Caco-2 (cell line): ENCODE data around the gene RFNG. TPM values are rescaled to one million over a fixed set of nuclear protein-coding genes. Genes with fewer than 3 reads are reported as not detected.

ENCODE experiments used
- BruUV-seq: library from RNA; stranded (reverse); fragments of 400-500 nt; replicated peaks from 2 replicates; lab custom pipeline; 2021; lab: Mats Ljungman, UMichigan
- CTCF ChIA-PET: fragments of 300-600 bp; sonication (Branson Sonifier 250); formaldehyde crosslinking; loops from one replicate; lab custom pipeline; 2022; ENCODE audit warnings: antibody characterized with exemption; lab: Charles Lee
- POLR2A ChIA-PET: fragments of 300-600 bp; sonication (Branson Sonifier 250); formaldehyde crosslinking; loops from one replicate; lab custom pipeline; 2022; ENCODE audit warnings: antibody characterized with exemption; lab: Charles Lee
- DNase-seq, 2 experiments: peaks; one replicate each; pipeline versions ENCODE4 v3.0.0 to v3.0.0-alpha.2; 2020 to 2022
- H3K27me3 ChIP-seq: replicated peaks from 2 replicates; pipeline ENCODE4 v1.6.0; 2011; ENCODE audit warnings: low read length; ENCODE audit not compliant: control insufficient read depth, insufficient read depth
- H3K36me3 ChIP-seq: 2 replicates; pipeline ENCODE4 v1.5.1; 2011; ENCODE audit warnings: low read length; ENCODE audit not compliant: control insufficient read depth, insufficient read depth
- H3K4me1 ChIP-seq: fragments of 250-450 bp; sonication (Bioruptor Pico); 2 replicates; pipeline ENCODE4 v1.5.1; 2020; ENCODE audit warnings: mild to moderate bottlenecking
- H3K4me3 ChIP-seq: 2 replicates; pipeline ENCODE4 v1.5.1; 2011; ENCODE audit warnings: low read depth, mild to moderate bottlenecking, control low read depth, low read length
- H3K9me3 ChIP-seq: fragments of 250-450 bp; sonication (Bioruptor Pico); 2 replicates; pipeline ENCODE4 v1.5.1; 2020; ENCODE audit warnings: mild to moderate bottlenecking, moderate library complexity
- H3K27ac Mint-ChIP-seq: one replicate; pipeline ENCODE4 v1.8.0; 2022; ENCODE audit warnings: mixed read lengths; ENCODE audit not compliant: unreplicated experiment
- H3K27me3 Mint-ChIP-seq: one replicate; pipeline ENCODE4 v1.8.0; 2022; ENCODE audit warnings: mixed read lengths; ENCODE audit not compliant: insufficient read depth, unreplicated experiment
- H3K36me3 Mint-ChIP-seq: one replicate; pipeline ENCODE4 v1.8.0; 2022; ENCODE audit warnings: mild to moderate bottlenecking, mixed read lengths; ENCODE audit not compliant: insufficient read depth, unreplicated experiment
- H3K4me1 Mint-ChIP-seq: one replicate; pipeline ENCODE4 v1.8.0; 2022; ENCODE audit warnings: low read depth, mixed read lengths; ENCODE audit not compliant: unreplicated experiment
- H3K4me3 Mint-ChIP-seq: one replicate; pipeline ENCODE4 v1.8.0; 2022; ENCODE audit warnings: mild to moderate bottlenecking, moderate library complexity, mixed read lengths; ENCODE audit not compliant: unreplicated experiment
- H3K9me3 Mint-ChIP-seq: one replicate; pipeline ENCODE4 v1.8.0; 2022; ENCODE audit warnings: mixed read lengths; ENCODE audit not compliant: unreplicated experiment
- intact Hi-C: fragments of 100-400 bp; cut with micrococcal nuclease; formaldehyde crosslinking; loops from one replicate; pipeline ENCODE4 v1.10.0; 2022; ENCODE audit not compliant: unreplicated experiment
- total RNA-seq: library from RNA; stranded (reverse); gene quantifications from 2 replicates; pipeline ENCODE4 v1.2.3, GENCODE V29; 2022
- TF ChIP-seq, protein P1 (sequence below), 2 experiments: fragments of 200-600 bp in 1 of 2; IDR thresholded peaks; 1 replicate in 1 of 2; 2 replicates in 1 of 2; pipeline versions ENCODE4 v1.5.1 to v1.8.0; 2011 to 2022; ENCODE audit warnings: antibody characterized with exemption in 1 of 2, control low read depth in 1 of 2, inconsistent platforms in 1 of 2, low read depth in 1 of 2, low read length in 1 of 2, mild to moderate bottlenecking in 1 of 2, moderate library complexity in 1 of 2; ENCODE audit not compliant: insufficient read depth in 1 of 2, severe bottlenecking in 1 of 2, unreplicated experiment in 1 of 2

RFNG gene
- total RNA-seq, 1 experiment from 2014 or later: 35.5 TPM

DNA sequence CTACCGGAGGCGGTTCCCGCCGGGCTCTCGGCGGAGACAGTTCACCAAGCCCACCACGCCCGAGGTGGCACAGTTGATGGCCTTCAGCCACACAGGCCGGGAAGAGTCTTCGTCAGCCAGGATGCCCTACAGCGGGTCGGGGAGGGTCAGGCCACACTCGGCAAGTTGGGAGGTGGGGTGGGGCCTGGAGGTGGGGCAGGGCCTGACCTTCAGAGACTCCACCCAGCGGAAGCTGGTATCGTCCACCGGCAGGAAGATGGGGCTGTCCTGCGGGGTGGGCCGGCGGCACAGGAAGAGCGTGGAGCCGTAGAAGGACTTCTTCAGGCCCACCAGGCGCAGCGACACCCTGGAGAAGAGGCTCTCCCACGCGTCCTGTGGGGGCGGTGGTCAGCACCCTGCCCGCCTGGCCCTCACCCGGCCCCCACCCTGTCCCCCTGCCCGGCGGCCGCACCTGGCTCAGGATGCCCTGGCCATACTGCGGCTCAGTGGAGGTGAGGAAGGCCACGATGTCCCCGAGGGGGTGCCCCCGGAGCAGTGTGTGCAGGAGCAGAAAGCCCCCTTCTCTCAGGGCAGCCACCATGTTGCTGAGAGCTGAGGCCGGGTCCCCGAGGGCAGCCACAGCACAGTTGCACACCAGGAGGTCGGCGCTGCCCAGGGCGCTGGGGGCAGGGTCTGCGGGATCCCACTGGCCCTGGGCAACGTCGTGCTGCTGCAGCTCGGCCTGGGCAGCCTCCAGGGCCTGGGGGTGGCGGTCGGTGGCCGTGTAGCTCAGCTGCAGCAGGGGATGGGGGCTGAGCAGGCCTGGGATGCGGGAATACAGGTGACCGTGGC is 33.6 kb upstream of the RFNG start:
- no peaks in the 10 kb centered on the region for H3K4me1 ChIP-seq
- H3K36me3 Mint-ChIP-seq: peaks cover 74% of the 10 kb centered on the region
- no peak overlapping the region for H3K4me3 ChIP-seq
- intact Hi-C loops: no loop called here
- CTCF ChIA-PET: no interaction called here
- no TSS peak for BruUV-seq
- no peaks in the 10 kb centered on the region for H3K9me3 ChIP-seq
- no peaks in the 10 kb centered on the region for H3K27me3 ChIP-seq
- no peak overlapping the region for H3K27ac Mint-ChIP-seq
- DNase-seq: no peak
- POLR2A ChIA-PET: no interaction called here
- no peaks in the 10 kb centered on the region for H3K9me3 Mint-ChIP-seq
- TF ChIP-seq, protein P1, sequence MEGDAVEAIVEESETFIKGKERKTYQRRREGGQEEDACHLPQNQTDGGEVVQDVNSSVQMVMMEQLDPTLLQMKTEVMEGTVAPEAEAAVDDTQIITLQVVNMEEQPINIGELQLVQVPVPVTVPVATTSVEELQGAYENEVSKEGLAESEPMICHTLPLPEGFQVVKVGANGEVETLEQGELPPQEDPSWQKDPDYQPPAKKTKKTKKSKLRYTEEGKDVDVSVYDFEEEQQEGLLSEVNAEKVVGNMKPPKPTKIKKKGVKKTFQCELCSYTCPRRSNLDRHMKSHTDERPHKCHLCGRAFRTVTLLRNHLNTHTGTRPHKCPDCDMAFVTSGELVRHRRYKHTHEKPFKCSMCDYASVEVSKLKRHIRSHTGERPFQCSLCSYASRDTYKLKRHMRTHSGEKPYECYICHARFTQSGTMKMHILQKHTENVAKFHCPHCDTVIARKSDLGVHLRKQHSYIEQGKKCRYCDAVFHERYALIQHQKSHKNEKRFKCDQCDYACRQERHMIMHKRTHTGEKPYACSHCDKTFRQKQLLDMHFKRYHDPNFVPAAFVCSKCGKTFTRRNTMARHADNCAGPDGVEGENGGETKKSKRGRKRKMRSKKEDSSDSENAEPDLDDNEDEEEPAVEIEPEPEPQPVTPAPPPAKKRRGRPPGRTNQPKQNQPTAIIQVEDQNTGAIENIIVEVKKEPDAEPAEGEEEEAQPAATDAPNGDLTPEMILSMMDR (IDR thresholded peaks at IDR 0.05; ENCODE audit: insufficient read depth in 1 of 2, low read depth in 1 of 2, low read length in 1 of 2, severe bottlenecking in 1 of 2, unreplicated experiment in 1 of 2): no peak
- H3K4me3 Mint-ChIP-seq: no peak overlapping the region
- peaks cover 7% of the 10 kb centered on the region for H3K36me3 ChIP-seq
- no peaks in the 10 kb centered on the region for H3K4me1 Mint-ChIP-seq
- no peaks in the 10 kb centered on the region for H3K27me3 Mint-ChIP-seq

GRCh38 chr17:82084373-82085030 is 32.9 kb upstream of the RFNG start:
- ChIA-PET POLR2A (no interaction called here), CTCF (no interaction called here)
- no TSS peak for BruUV-seq
- Mint-ChIP-seq H3K4me3 (no peak overlapping the region), H3K27me3 (no peaks in the 10 kb centered on the region), H3K9me3 (no peaks in the 10 kb centered on the region), H3K36me3 (peaks cover 74% of the 10 kb centered on the region), H3K4me1 (no peaks in the 10 kb centered on the region), H3K27ac (no peak overlapping the region)
- Histone ChIP-seq H3K27me3 (no peaks in the 10 kb centered on the region), H3K36me3 (peaks cover 6% of the 10 kb centered on the region), H3K9me3 (no peaks in the 10 kb centered on the region), H3K4me1 (no peaks in the 10 kb centered on the region), H3K4me3 (no peak overlapping the region)
- TF ChIP-seq, protein P1 (IDR thresholded peaks at IDR 0.05; ENCODE audit: insufficient read depth in 1 of 2, low read depth in 1 of 2, low read length in 1 of 2, severe bottlenecking in 1 of 2, unreplicated experiment in 1 of 2): no peak
- DNase-seq: no peak
- intact Hi-C loops: no loop called here

DNA sequence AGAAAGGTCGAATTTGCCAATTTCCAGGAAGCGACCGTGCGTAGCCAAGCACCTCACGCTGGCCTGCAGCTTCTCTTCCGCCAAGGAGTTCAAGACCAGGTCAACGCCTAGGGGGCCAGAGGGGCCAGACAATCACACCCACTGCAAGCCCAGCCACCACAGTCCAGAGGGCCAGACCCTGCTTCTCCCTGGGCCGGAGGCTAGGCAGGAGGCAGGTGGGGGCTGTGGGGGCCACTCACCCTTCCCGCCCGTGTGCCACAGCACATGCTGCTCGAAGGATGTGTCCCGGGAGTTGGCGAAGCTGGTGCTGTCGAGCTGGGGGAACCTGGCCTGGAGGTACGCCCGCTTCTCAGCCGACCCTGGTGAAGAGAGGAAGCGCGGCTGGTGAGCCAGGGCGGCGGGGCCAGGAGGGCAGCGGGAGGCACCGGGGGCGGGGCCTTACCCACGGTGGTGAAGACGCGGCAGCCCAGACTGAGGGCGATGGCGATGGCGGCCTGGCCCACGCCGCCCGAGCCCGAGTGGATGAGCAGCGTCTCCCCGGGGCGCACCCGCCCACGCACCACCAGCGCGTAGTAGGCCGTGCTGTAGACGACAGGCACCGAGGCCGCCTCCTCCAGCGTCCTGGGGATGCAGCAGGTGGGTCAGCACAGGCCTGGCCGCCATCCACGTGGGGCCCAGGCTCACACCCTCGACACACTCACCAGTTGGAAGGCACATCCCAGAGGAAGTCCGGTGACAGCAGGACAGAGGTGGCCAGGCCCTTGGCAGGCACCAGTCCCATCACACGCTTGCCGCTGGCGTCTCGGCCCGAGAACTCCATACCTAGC is 32.1 kb upstream of the RFNG start:
- ChIA-PET CTCF (no interaction called here), POLR2A (interaction anchor here (0.7 kb wide), 1 partner anchor 15 kb away, joined by 3 read pairs; no protein-coding TSS in a partner anchor)
- Mint-ChIP-seq H3K4me1 (no peaks in the 10 kb centered on the region), H3K9me3 (no peaks in the 10 kb centered on the region), H3K4me3 (no peak overlapping the region), H3K36me3 (peaks cover 78% of the 10 kb centered on the region), H3K27me3 (no peaks in the 10 kb centered on the region), H3K27ac (no peak overlapping the region)
- no peaks in the 10 kb centered on the region for H3K27me3 ChIP-seq
- BruUV-seq: no TSS peak
- TF ChIP-seq, protein P1 (IDR thresholded peaks at IDR 0.05; ENCODE audit: insufficient read depth in 1 of 2, low read depth in 1 of 2, low read length in 1 of 2, severe bottlenecking in 1 of 2, unreplicated experiment in 1 of 2): no peak
- H3K4me1 ChIP-seq: no peaks in the 10 kb centered on the region
- H3K36me3 ChIP-seq: peaks cover 6% of the 10 kb centered on the region
- DNase-seq: no peak
- intact Hi-C loops: no loop called here
- no peaks in the 10 kb centered on the region for H3K9me3 ChIP-seq
- no peak overlapping the region for H3K4me3 ChIP-seq
